HepG2 (cell line): Measurements from ENCODE around the gene RPL27A. TPM values are rescaled to one million over a fixed set of nuclear protein-coding genes. Genes with fewer than 3 reads are reported as not detected.

Experiments used
- ATM ChIP-seq: fragments of 450-650 bp; IDR thresholded peaks from 2 replicates; pipeline ENCODE4 v1.7.1; 2017; ENCODE audit warnings: mild to moderate bottlenecking, borderline replicate concordance
- BATF2 ChIP-seq: sonication (generic); formaldehyde crosslinking; IDR thresholded peaks from 2 replicates; pipeline ENCODE4 v1.8.0; 2022; ENCODE audit warnings: mild to moderate bottlenecking, missing genetic modification reagents, moderate library complexity
- DZIP1 ChIP-seq: sonication (generic); formaldehyde crosslinking; IDR thresholded peaks from 2 replicates; pipeline ENCODE4 v1.5.0; 2020; ENCODE audit warnings: mild to moderate bottlenecking, missing genetic modification reagents
- GATAD1 ChIP-seq: IDR thresholded peaks from 2 replicates; pipeline ENCODE4 v1.6.1; 2016; ENCODE audit warnings: missing genetic modification reagents, missing compliant biosample characterization
- HIVEP1 ChIP-seq: sonication (generic); formaldehyde crosslinking; IDR thresholded peaks from 2 replicates; pipeline ENCODE4 v1.4.0; 2020; ENCODE audit warnings: mild to moderate bottlenecking, missing genetic modification reagents
- HNF1B ChIP-seq: sonication (generic); formaldehyde crosslinking; IDR thresholded peaks from 2 replicates; pipeline ENCODE4 v1.5.1; 2020; ENCODE audit warnings: mild to moderate bottlenecking, moderate library complexity, missing genetic modification reagents
- LCORL ChIP-seq, 2 experiments: fragments of 450-650 bp in 1 of 2; sonication (generic) in 1 of 2; formaldehyde crosslinking in 1 of 2; IDR thresholded peaks; 2 replicates each; pipeline versions ENCODE4 v1.5.0 to v1.6.1; 2017 to 2020; ENCODE audit warnings: antibody characterized with exemption in 1 of 2, missing genetic modification reagents in 1 of 2
- MEIS1 ChIP-seq: sonication (generic); formaldehyde crosslinking; IDR thresholded peaks from 2 replicates; pipeline ENCODE4 v1.9.0; 2021; ENCODE audit warnings: mild to moderate bottlenecking, missing genetic modification reagents, moderate library complexity, borderline replicate concordance
- PBX2 ChIP-seq: IDR thresholded peaks from 2 replicates; pipeline ENCODE4 v1.6.1; 2016; ENCODE audit warnings: control low read depth
- POLR2AphosphoS2 ChIP-seq: IDR thresholded peaks from 2 replicates; pipeline ENCODE4 v1.6.1; 2011; ENCODE audit warnings: low read depth, low read length, improper control_type of control experiment
- RBM22 ChIP-seq: fragments of 200-400 bp; formaldehyde crosslinking; optimal IDR thresholded peaks from 2 replicates; pipeline ENCODE3; 2017; ENCODE audit warnings: mild to moderate bottlenecking, low read length, moderate library complexity
- ZBTB20 ChIP-seq: sonication (generic); formaldehyde crosslinking; IDR thresholded peaks from 2 replicates; pipeline ENCODE4 v1.8.1; 2023; ENCODE audit warnings: missing genetic modification reagents, low read depth, mild to moderate bottlenecking, borderline replicate concordance
- ZBTB4 ChIP-seq: sonication (generic); formaldehyde crosslinking; IDR thresholded peaks from 2 replicates; pipeline ENCODE4 v1.4.0; 2020; ENCODE audit warnings: missing genetic modification reagents, mild to moderate bottlenecking, borderline replicate concordance
- ZNF33B ChIP-seq: sonication (generic); formaldehyde crosslinking; IDR thresholded peaks from 2 replicates; pipeline ENCODE4 v1.5.1; 2020; ENCODE audit warnings: mild to moderate bottlenecking, missing genetic modification reagents
- polyA plus RNA-seq, 8 experiments: library from polyadenylated mRNA; depleted of rRNA in 3 of 8; stranded (reverse) in 7 of 8; unstranded in 1 of 8; fragments of >200 nt; fragmentation: Illumina TruSeq in 4 of 8; extraction: Trizol in 4 of 8; gene quantifications; 2 replicates each; pipeline versions ENCODE4 v1.2.1 to v1.2.3, GENCODE V29; 2011 to 2016; ENCODE audit warnings: low read depth in 4 of 8, missing spikeins in 1 of 8, mixed read lengths in 1 of 8; ENCODE audit not compliant: insufficient read depth in 1 of 8
- total RNA-seq, 5 experiments: library from RNA; depleted of rRNA; stranded (reverse); fragments of >200 nt; fragmentation: Illumina TruSeq; extraction: Trizol; gene quantifications; 2 replicates each; pipeline ENCODE4 v1.2.3, GENCODE V29; 2016; ENCODE audit warnings: low read depth in 1 of 5

Gene RPL27A
- total and polyA plus RNA-seq, 2 of the 13 experiments (the other 11 are each of a cell fraction or from before 2014, with no cell fraction given) = 1,531 to 2,153 TPM

- no peak for TF ChIP-seq DZIP1 (CRISPR knock-in tag)
- TF ChIP-seq HNF1B = peak; percentile 60; the same call in 1 of the 2 replicates
- TF ChIP-seq POLR2AphosphoS2 = no peak
- 0 out of 2 replicates have a peak, but pooled peaks have one; percentile 14 for TF ChIP-seq BATF2 (CRISPR knock-in tag)
- no peak for TF ChIP-seq LCORL (IDR thresholded peaks at IDR 0.05)
- TF ChIP-seq LCORL (CRISPR knock-in tag; IDR thresholded peaks at IDR 0.05) = peak; percentile 68; the same call in 1 of the 2 replicates
- no peak for TF ChIP-seq ATM
- TF ChIP-seq ZNF33B = no peak
- TF ChIP-seq GATAD1 = 0 out of 2 replicates have a peak, but pooled peaks have one; percentile 22
- 0 out of 2 replicates have a peak, but pooled peaks have one; percentile 54 for TF ChIP-seq MEIS1
- no peak for TF ChIP-seq HIVEP1 (CRISPR knock-in tag)
- peak; percentile 75; the same call in 1 of the 2 replicates for TF ChIP-seq ZBTB20
- TF ChIP-seq ZBTB4 (CRISPR knock-in tag) = 0 out of 2 replicates have a peak, but pooled peaks have one; percentile 48
- peak; percentile 56 for TF ChIP-seq RBM22
- no peak for TF ChIP-seq PBX2 (CRISPR knock-in tag)
Measured at GRCh38 chr11:8679006-8679405, 3.6 kb upstream of the RPL27A start (continued).
